Neural progenitor cell (in vitro differentiated cells): ENCODE results near the gene KDM7A.

Source experiments
- EZH2 ChIP-seq: fragments of 200-600 bp; sonication (generic); IDR thresholded peaks from 2 replicates; pipeline ENCODE4 v1.6.1; 2017; ENCODE audit warnings: antibody characterized with exemption, mild to moderate bottlenecking, moderate library complexity
- TF ChIP-seq, protein P1 (sequence below): fragments of 200-600 bp; sonication (generic); IDR thresholded peaks from 2 replicates; pipeline ENCODE4 v1.5.1; 2017; ENCODE audit warnings: antibody characterized with exemption, mild to moderate bottlenecking

DNA sequence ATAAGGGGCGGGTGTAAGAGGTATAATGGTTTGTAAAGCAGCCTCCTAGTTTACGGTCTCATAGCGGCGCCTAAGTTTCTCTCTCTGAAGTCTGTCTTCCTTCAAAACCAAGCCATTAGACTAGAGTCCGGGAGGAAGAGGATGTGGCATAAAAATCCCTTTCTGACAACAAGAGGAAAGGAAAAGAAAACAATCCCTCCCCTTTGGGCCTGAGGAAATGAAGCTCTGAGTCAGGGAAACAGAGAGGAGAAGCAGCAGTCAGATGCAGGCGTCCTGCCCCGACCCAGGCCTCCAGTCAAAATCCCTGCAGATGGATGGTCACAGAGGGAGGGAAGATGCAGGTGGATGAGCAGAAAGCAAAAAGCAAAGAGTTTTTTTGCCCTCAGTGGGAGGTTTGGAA lies 137.7 kb downstream of the KDM7A start:
- TF ChIP-seq, protein P1, sequence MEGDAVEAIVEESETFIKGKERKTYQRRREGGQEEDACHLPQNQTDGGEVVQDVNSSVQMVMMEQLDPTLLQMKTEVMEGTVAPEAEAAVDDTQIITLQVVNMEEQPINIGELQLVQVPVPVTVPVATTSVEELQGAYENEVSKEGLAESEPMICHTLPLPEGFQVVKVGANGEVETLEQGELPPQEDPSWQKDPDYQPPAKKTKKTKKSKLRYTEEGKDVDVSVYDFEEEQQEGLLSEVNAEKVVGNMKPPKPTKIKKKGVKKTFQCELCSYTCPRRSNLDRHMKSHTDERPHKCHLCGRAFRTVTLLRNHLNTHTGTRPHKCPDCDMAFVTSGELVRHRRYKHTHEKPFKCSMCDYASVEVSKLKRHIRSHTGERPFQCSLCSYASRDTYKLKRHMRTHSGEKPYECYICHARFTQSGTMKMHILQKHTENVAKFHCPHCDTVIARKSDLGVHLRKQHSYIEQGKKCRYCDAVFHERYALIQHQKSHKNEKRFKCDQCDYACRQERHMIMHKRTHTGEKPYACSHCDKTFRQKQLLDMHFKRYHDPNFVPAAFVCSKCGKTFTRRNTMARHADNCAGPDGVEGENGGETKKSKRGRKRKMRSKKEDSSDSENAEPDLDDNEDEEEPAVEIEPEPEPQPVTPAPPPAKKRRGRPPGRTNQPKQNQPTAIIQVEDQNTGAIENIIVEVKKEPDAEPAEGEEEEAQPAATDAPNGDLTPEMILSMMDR, result no peak
- TF ChIP-seq EZH2, result no peak
